Neural progenitor cell (in vitro differentiated cells): ENCODE measurements around the gene RBM42. TPM values are rescaled to one million over a fixed set of nuclear protein-coding genes. Genes with fewer than 3 reads are reported as not detected.
A peak's percentile ranks its signal among the peaks of the same experiment; 100 is the strongest.

Experiments
- DNase-seq: peaks from one replicate; pipeline ENCODE4 v3.0.0-alpha.2; 2016; ENCODE audit warnings: low spot score
- H2AFZ ChIP-seq: fragments of 200-600 bp; sonication (generic); replicated peaks from 2 replicates; pipeline ENCODE4 v1.6.1; 2016; ENCODE audit warnings: antibody characterized with exemption
- H3F3A ChIP-seq: fragments of 200-600 bp; sonication (generic); 2 replicates; pipeline ENCODE4 v1.6.1; 2016; ENCODE audit warnings: antibody characterized with exemption, low read depth
- H3K27ac ChIP-seq: fragments of 200-600 bp; sonication (generic); 2 replicates; pipeline ENCODE4 v1.5.1; 2016; ENCODE audit warnings: mild to moderate bottlenecking
- H3K27me3 ChIP-seq: fragments of 200-600 bp; sonication (generic); 2 replicates; pipeline ENCODE4 v1.6.1; 2016; ENCODE audit warnings: mild to moderate bottlenecking, moderate library complexity
- H3K36me3 ChIP-seq: fragments of 200-600 bp; sonication (generic); 2 replicates; pipeline ENCODE4 v1.5.1; 2016
- H3K4me1 ChIP-seq: fragments of 200-600 bp; sonication (generic); 2 replicates; pipeline ENCODE4 v1.6.1; 2016; ENCODE audit warnings: mixed run types
- H3K4me2 ChIP-seq: fragments of 200-600 bp; sonication (generic); 2 replicates; pipeline ENCODE4 v1.6.1; 2016
- H3K4me3 ChIP-seq: fragments of 200-600 bp; sonication (generic); 2 replicates; pipeline ENCODE4 v1.5.1; 2016
- H3K79me2 ChIP-seq: fragments of 200-600 bp; sonication (generic); 2 replicates; pipeline ENCODE4 v1.6.1; 2016; ENCODE audit warnings: low read depth
- H3K9ac ChIP-seq: fragments of 200-600 bp; sonication (generic); 2 replicates; pipeline ENCODE4 v1.6.1; 2016
- H3K9me3 ChIP-seq: fragments of 200-600 bp; sonication (generic); 2 replicates; pipeline ENCODE4 v1.5.1; 2016; ENCODE audit warnings: low read depth
- H4K20me1 ChIP-seq: fragments of 200-600 bp; sonication (generic); 2 replicates; pipeline ENCODE4 v1.6.1; 2016; ENCODE audit warnings: low read depth
- H3K27ac Mint-ChIP-seq: 3 replicates; pipeline ENCODE4 v1.8.0; 2021; ENCODE audit warnings: mixed read lengths
- H3K27me3 Mint-ChIP-seq: 2 replicates; pipeline ENCODE4 v1.8.0; 2022; ENCODE audit warnings: low read depth, mild to moderate bottlenecking, inconsistent platforms, moderate library complexity, mixed read lengths; ENCODE audit not compliant: insufficient read depth
- H3K36me3 Mint-ChIP-seq: 3 replicates; pipeline ENCODE4 v1.8.0; 2021; ENCODE audit warnings: mixed read lengths
- H3K4me1 Mint-ChIP-seq: 3 replicates; pipeline ENCODE4 v1.8.0; 2021; ENCODE audit warnings: mixed read lengths
- H3K4me3 Mint-ChIP-seq: 3 replicates; pipeline ENCODE4 v1.8.0; 2021; ENCODE audit warnings: mild to moderate bottlenecking, moderate library complexity, mixed read lengths
- H3K9me3 Mint-ChIP-seq: 3 replicates; pipeline ENCODE4 v1.8.0; 2020; ENCODE audit warnings: mixed read lengths
- CTCF ChIP-seq: fragments of 200-600 bp; sonication (generic); IDR thresholded peaks from 2 replicates; pipeline ENCODE4 v1.5.1; 2017; ENCODE audit warnings: antibody characterized with exemption, mild to moderate bottlenecking
- EZH2 ChIP-seq: fragments of 200-600 bp; sonication (generic); IDR thresholded peaks from 2 replicates; pipeline ENCODE4 v1.6.1; 2017; ENCODE audit warnings: antibody characterized with exemption, mild to moderate bottlenecking, moderate library complexity
- EZH2phosphoT487 ChIP-seq: fragments of 200-600 bp; sonication (generic); IDR thresholded peaks from 2 replicates; pipeline ENCODE4 v1.6.1; 2017; ENCODE audit warnings: antibody characterized with exemption
- total RNA-seq: library from RNA; depleted of rRNA; stranded (reverse); fragments of >200 nt; gene quantifications from 2 replicates; pipeline ENCODE4 v1.2.3, GENCODE V29; 2015; ENCODE audit warnings: low replicate concordance

RBM42 gene
- total RNA-seq, 1 donor from 2014 or later: 20.1 TPM

GRCh38 chr19:35666251-35666913, 37.5 kb downstream of the RBM42 start, which contains the start of gene UPK1A:
Gene UPK1A, plus strand, starts transcription at chr19:35666517. Its CDS starts 296 bp downstream, at chr19:35666813.
- Histone ChIP-seq H3K4me1 (no peaks in the 10 kb centered on the region), H2AFZ (no peak within 1 kb of the TSS), H3K9me3 (no peaks in the 10 kb centered on the region), H4K20me1 (no peaks in the 10 kb centered on the region), H3K27me3 (peaks cover 18% of the 10 kb centered on the region), H3K27ac (no peak within 1 kb of the TSS), H3K4me2 (no peak within 1 kb of the TSS), H3K4me3 (no peak within 1 kb of the TSS), H3F3A (no peaks in the 10 kb centered on the region), H3K36me3 (no peaks in the 10 kb centered on the region), H3K79me2 (no peaks in the 10 kb centered on the region), H3K9ac (no peak within 1 kb of the TSS)
- no peaks in the 10 kb centered on the region for H3K9me3 Mint-ChIP-seq
- no peak for DNase-seq
- peaks cover 10% of the 10 kb centered on the region for H3K27me3 Mint-ChIP-seq
- H3K4me1 Mint-ChIP-seq: no peaks in the 10 kb centered on the region
- peaks cover 7% of the 10 kb centered on the region for H3K36me3 Mint-ChIP-seq
- no peak for TF ChIP-seq EZH2
- TF ChIP-seq EZH2phosphoT487: no peak
- no peak for TF ChIP-seq CTCF
- H3K27ac Mint-ChIP-seq: no peak within 1 kb of the TSS
- H3K4me3 Mint-ChIP-seq: no peak within 1 kb of the TSS

GRCh38 chr19:35669566-35669965, 40.7 kb downstream of the RBM42 start:
- Histone ChIP-seq H3F3A (peaks cover 11% of the 10 kb centered on the region), H3K27me3 (peaks cover 44% of the 10 kb centered on the region), H4K20me1 (no peaks in the 10 kb centered on the region), H3K4me3 (no peak overlapping the region), H3K4me1 (no peaks in the 10 kb centered on the region), H3K36me3 (no peaks in the 10 kb centered on the region), H3K27ac (no peak overlapping the region), H3K9me3 (no peaks in the 10 kb centered on the region), H3K9ac (no peak overlapping the region), H3K4me2 (no peak overlapping the region), H2AFZ (no peak overlapping the region), H3K79me2 (no peaks in the 10 kb centered on the region)
- Mint-ChIP-seq H3K4me1 (peaks cover 2% of the 10 kb centered on the region), H3K9me3 (no peaks in the 10 kb centered on the region), H3K27me3 (peaks cover 24% of the 10 kb centered on the region), H3K4me3 (no peak overlapping the region), H3K27ac (no peak overlapping the region), H3K36me3 (no peaks in the 10 kb centered on the region)
- DNase-seq: no peak
- TF ChIP-seq EZH2phosphoT487: no peak
- no peak for TF ChIP-seq EZH2
- TF ChIP-seq CTCF: no peak

GRCh38 chr19:35669974-35670373, 41.1 kb downstream of the RBM42 start:
- H3F3A ChIP-seq: peaks cover 11% of the 10 kb centered on the region
- Mint-ChIP-seq H3K27ac (no peak overlapping the region), H3K27me3 (peaks cover 27% of the 10 kb centered on the region), H3K4me3 (peak overlapping the region; percentile 41), H3K4me1 (peaks cover 2% of the 10 kb centered on the region), H3K9me3 (no peaks in the 10 kb centered on the region), H3K36me3 (no peaks in the 10 kb centered on the region)
- peaks cover 44% of the 10 kb centered on the region for H3K27me3 ChIP-seq
- no peak overlapping the region for H3K27ac ChIP-seq
- no peak for DNase-seq
- no peak overlapping the region for H3K4me2 ChIP-seq
- no peaks in the 10 kb centered on the region for H3K9me3 ChIP-seq
- H3K36me3 ChIP-seq: no peaks in the 10 kb centered on the region
- no peak overlapping the region for H3K4me3 ChIP-seq
- no peaks in the 10 kb centered on the region for H4K20me1 ChIP-seq
- H2AFZ ChIP-seq: no peak overlapping the region
- H3K79me2 ChIP-seq: no peaks in the 10 kb centered on the region
- no peak overlapping the region for H3K9ac ChIP-seq
- H3K4me1 ChIP-seq: no peaks in the 10 kb centered on the region
- TF ChIP-seq EZH2 (no peak), EZH2phosphoT487 (no peak), CTCF (no peak)
